Middle frontal gyrus (tissue), 1 donor: ENCODE data around the gene ST6GALNAC5.
A peak's percentile ranks its signal among the peaks of the same experiment; 100 is the strongest.
"Not testable (repeated sequence)": the region's sequence is repeated elsewhere in the genome, so short reads cannot be mapped to it uniquely, and the experiment has no call there.

Experiments
- DNase-seq: peaks from one replicate; pipeline ENCODE4 v3.0.0-alpha.2; 2015; ENCODE audit warnings: low spot score; ENCODE audit errors: extremely low spot score

The ST6GALNAC5 gene

DNA sequence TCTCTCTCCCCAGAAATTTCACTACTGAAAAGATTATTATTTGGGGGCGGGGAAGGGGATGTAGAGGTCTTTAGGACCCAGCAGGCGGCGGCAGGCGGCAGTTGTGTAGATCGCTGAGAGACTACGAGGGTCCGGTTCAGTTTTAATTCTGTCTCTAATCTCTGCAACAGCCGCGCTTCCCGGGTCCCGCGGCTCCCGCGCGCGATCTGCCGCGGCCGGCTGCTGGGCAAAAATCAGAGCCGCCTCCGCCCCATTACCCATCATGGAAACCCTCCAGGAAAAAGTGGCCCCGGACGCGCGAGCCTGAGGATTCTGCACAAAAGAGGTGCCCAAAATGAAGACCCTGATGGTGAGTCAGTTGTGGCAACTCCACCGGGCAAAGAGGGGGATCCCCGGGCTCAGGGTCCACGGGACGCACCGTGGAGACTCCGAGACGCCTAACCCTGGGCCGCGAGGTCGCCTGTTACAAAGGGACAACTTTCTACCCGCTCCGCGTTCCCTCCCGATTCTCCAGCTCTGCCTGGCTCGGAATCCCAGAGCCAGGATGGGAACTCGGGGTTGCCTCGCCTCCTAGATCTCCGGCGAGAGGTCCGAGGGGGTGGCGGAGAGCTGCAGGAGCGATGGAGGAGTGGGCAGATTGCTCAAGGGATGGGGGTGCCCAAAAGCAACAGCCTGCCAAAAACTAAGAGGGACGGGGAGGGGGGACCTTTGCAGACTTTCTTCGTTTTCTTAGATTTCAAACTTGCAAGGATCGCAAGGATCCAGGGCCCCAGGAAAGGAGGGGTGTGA lies at the start of gene ST6GALNAC5:
Gene ST6GALNAC5 (plus strand): TSS at position 139 of the 789 bp plus-strand sequence.
- peak; percentile 27 for DNase-seq

DNA sequence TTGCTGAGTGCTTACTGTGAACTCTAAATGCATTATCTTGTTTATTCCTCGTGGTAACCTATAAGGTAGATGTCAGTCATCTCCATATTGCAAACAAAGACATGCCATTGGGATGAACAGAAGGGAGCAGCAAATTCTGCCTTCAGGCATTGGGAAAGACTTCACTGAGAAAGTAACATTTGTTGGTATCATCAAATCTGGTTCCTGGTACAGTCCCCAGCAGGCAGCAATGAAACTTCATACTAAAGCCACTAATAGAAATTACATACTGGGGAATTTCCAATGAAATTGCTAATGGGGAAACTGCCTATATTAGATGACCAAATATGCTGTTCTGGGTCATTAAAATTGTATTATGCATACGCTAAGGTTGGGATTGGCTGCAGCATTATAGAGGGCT lies 47.3 kb upstream of the ST6GALNAC5 start:
- no peak for DNase-seq

DNA sequence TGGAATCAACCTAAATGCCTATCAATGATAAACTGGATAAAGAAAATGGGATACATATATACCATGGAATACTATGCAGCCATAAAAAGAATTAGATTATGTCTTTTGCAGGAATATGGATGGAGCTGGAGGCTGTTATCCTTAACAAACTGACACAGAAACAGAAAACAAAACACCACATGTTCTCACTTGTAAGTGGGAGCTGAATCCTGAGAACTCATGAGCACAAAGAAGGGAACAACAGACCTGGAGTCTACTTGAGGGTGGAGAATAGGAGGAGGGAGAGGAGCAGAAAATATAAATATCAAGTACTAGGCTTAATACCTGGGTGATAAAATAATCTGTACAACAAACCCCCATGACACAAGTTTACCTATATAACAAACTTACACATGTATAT lies 44.3 kb upstream of the ST6GALNAC5 start:
- not testable (repeated sequence) for DNase-seq

DNA sequence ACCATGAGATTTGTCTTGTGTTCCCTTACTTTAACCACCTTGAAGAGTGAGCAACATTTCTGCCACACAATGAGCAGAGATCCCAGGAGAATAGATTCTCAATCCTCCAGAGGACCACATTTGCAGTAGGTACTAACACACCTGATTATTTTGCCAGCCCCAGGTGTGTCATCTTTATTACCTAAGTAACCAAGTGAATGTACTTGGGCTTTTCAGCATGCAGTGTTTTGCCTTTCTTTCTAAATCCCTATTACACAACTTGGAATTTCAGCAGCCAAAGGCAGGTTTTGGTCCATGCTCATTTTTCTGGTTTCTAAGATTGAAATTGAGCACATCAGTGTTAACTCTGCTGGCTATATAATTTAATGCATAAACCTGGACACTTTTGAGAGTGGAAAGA lies 43.2 kb upstream of the ST6GALNAC5 start:
- no peak for DNase-seq

DNA sequence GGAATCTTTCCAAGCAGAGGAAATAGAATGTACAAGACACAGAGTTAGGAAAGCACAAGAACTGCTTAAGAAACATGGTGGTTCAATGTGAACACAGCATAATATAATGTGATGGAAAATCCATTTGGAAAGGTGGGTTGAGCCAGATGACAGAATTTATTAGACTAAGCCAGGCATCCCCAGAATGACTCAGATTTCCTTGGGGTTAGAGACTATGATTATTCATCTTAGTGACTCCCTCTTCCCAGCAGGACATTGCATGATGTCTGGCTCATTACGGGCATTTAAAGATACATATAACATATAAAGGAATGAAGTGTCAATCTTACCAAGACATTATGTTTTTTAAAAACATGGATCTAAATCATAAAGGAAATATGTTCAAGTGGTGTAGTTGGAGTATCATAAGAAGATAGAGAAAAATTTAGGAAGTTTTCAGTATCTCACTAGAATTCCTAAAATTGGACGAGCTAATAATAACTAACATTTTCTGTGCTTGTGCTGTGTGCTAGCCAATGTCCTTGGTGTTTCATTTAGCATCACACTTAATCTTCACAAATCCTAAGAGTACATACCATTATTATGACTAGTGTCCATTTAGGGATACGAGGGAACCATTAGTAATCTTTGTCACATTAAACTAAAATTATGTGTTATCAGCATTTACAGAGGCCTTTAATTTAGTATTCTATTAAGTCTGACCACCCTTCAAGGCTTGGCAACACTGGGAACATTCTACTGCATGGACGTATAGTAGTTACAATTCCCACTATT lies 41.0 kb upstream of the ST6GALNAC5 start:
- no peak for DNase-seq

DNA sequence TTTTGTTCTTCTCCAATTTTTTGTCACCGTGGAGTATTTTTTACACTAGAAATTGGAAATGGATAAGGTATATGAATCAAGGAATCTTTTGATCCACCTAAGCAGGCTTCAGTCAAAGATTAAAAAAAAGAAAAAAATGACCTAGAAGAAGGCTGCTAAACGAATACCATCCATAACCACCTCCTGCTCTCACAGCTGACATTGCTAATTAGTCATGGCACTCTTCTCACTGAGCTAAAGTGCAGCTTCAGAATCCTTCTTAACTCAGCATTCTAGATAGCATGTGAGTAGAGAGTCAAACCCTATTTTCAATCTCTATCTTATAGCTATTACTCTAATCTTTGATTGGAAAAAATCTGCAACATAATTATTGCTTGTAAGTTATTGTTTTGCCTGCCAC lies 40.2 kb upstream of the ST6GALNAC5 start:
- DNase-seq, result no peak

DNA sequence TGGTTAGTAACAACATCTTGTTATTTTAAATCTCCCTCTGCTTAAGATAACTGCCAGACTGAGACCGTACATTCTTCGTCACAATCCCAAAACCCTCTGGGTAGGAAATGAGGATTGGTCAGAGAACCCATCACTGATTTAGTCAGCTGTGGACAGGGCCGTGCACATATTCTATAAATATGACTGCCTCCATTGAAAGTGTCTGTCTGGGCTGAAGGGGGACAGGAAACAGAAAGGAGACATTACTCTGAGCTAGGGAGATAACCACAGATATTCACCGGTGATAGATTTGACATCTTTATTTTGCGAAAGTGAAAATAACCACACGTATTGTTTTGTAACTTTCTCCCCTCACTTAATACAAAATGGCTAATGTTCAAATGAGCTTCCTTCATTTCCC lies 36.9 kb upstream of the ST6GALNAC5 start:
- no peak for DNase-seq

DNA sequence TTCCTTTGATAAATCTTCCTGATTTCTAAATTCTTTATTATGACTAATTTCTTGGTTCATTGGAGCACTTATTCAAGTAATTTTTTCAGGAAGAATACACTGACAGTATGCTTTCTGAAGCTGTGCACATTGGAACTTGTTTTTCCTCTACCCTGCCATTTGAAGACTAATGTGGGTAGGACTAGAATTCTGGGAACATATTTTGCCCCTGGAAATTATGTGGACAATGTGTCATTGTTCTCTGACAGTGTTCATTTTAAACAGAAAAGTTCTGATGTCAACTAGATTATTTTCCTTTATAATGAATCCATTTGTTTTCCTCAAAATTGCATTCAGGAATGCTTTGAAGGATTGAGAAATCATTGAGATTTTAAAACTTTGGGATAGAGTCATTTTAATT lies 34.8 kb upstream of the ST6GALNAC5 start:
- DNase-seq, result no peak

DNA sequence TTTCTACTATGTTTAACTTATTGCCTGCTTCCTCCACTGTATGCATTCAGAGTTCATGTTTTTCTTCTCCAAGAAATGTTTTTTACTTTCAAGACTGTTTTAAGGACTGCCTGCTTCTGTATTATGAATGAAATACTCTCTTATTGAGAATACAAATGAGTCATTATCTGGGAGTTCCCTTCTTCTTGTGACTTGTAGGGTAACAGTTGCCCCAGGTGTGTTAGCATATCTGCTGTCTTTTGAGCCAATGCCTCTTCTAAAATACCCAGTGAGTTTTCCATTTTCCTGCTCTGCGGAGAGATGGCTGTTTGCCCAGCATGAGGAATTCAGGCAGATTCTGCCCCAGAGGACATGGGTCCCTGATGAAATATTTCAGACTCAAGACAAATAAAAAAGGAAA lies 34.1 kb upstream of the ST6GALNAC5 start:
- DNase-seq, result no peak

DNA sequence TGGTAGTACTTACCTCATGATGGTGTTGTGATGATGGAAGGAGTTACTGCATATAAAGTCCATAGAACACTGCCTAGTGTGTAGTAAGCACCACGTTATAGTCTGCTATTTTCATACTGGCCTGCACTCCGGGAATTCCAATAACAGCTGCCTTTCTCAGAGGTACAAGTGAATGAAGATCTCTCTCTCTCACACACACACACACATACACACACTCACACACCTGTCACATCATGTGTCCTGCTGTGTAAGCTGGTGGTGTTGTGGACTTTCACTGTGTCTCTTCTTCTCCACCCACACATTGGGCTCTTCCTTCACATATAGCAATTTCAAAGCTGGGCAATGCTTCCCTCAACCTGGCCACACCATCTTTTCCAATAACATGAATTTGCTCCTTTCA lies 33.4 kb upstream of the ST6GALNAC5 start:
- no peak for DNase-seq

DNA sequence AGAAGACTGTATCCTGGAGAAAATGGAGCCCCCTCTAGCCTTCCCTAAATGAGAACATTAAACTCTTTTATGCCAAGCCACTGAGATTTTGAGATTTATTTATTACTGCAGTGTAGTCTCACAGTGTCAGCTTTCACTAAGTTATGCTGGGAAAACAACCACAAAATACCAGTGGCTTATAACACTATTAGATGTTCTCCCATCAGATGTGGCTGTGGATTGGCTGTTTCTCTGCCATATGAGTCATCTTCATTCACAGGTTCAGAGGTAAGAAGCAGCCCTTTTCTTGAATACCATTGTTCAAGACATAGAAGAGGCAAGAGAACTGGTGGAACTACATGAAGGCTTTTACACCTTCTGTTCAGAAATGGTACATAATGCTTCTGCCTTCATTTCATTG lies 32.1 kb upstream of the ST6GALNAC5 start:
- DNase-seq, result no peak

DNA sequence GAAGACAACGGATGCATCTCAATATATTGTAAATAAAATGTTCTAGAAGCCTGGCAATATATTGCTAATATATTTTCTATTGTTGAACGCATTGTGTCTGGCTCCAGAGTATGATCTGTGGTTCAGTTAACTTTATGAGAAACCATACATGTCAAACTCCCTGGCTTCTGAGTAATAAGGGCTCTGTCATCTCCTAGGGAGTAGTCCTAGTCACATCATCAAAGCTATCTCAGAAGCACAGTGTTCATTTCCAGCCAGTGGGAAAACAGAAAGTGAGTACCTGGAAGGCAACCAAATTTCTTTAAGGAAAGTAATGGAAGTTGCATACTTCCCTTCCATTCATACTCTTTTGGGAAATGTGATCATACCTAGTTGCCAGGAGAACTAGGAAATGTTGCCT lies 27.0 kb upstream of the ST6GALNAC5 start:
- no peak for DNase-seq

DNA sequence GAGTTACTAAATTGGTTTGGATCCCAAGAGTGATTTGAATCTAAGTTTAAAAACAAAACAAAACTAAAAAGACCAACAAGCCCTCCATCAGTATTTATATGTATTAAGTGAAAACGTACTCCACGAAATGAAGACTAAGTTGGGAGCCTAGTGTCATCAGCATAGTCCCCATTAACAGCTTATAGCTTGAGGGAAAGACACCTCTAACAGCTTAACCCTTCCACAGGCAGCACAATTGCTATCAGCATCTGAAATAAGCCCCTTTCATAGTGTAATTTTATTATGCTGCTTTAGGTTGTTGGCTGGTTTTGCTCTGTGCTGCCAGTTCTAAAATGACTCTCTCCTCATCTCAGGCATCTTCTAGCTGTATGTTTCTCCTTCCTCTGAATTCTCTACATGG lies 25.8 kb upstream of the ST6GALNAC5 start:
- no peak for DNase-seq

DNA sequence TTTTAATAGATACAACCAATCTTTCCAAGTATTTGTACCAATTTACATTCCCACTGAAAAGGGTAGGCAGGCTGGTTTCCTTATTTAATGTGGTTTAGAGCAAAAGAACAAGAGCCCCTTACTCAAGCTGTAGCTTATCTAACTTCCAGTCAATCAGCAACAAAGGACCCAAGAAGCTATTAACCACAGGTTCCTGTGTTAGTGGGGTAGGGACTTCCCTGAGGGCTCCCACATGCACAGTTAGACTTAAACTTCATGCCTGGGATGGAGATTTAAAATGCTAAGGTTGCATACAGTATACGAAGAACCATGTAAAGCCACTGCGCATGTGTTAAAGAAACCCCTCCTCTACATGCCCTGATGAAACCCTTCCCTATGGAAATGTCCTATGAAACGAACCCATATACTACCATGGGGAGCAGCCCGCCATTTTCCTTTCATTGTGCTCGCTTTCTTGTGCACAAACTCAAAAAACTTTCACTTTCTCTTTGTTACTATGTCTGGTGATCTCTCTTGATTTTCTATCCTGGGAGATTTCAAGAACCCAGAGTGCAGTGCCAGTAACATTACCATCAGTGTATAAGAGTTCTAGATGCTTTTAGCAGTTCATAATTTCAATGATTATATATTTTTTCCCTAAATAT lies 23.3 kb upstream of the ST6GALNAC5 start:
- no peak for DNase-seq

DNA sequence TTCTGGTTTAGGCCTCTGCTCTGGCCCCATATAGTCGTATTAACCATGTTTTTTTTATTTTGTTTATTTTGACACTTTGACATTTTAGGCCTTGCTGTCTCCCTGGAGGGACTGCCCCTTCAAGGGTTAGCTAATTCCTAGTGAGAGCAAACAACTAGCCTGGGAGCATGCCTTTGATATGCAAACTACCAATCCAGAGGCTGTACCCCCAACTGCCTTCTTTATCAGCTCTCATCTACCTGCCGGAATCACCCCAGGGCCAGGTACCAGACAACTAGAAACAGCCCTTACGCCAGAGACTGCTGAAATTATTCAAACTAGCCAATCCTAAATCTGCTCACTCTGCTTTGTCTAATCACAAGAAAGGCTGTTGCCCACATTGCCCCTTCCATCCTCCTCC lies 13.0 kb upstream of the ST6GALNAC5 start:
- no peak for DNase-seq

DNA sequence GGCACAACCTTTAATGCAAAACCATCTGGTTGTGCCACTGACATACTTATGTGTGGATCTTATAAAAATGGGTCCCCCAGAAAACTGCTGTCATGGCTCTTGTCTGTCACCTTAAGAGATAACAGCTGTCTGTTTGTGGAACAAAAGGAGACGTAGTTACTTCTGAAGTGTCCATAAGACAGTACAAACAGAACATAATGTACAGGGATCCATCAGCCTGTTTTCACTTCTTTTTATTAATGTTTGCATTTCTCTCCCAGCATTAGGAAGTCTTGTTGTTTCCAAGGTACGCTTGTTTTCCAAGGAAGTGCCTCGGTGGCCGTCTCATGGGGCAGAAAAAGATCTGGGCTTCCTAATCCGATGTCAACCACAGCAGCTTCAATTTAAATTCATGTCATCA lies 11.2 kb upstream of the ST6GALNAC5 start:
- no peak for DNase-seq

DNA sequence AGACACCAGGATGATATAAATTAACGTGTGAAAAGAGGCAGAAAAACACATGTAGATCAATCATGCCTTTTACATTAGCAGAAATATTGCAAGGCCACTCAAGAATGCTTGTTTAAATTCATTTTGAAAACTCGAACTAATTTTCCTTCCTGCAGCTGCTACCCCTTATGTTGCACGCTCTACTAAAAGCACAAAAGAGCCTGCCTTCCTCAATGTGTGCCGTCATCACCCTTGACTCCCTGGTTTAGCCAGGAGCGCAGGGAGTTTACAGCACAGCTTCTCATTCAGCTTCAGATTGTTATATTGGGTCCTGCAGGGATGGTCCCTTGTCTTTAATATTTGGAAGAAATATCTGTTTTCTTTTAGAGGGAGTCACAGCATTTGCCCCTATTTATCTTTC lies 10.1 kb upstream of the ST6GALNAC5 start:
- DNase-seq, result no peak

DNA sequence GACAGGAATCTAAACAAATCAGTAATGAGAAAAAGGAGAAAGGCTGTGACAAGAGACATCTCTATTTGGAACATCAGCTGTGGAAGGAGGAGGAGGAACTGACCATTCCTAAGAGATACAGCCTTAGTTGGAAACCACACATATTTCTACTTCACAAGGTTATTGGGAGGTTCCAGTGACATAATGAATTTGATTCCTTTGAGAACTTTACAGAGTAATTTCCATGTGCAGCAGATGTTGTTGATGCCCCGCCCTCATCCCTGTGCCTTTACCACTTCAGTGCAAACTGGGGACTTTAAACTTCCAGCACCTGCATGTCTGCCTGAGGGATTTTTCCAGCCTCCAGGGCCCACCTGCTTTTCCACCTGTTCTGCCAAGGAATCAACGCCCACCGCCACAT lies 9.3 kb upstream of the ST6GALNAC5 start:
- no peak for DNase-seq

DNA sequence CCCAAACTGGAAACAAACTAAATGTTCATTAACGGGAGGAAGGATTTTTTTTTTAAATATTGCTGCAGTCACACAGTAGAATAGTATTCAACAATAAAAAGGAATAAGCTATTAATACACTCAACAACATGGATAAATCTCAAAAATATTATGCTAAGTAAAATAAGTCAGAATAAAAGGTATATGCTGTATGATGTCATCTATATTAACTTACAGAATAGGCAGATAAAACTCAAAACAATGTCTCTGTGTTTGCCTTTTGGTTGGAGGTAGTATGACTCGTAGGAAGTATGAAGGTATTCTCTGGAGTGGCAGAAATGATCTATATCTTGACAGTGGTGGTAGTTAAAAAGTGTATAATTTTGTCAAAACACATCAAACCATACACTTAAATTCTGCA lies 6.1 kb upstream of the ST6GALNAC5 start:
- DNase-seq, result no peak

DNA sequence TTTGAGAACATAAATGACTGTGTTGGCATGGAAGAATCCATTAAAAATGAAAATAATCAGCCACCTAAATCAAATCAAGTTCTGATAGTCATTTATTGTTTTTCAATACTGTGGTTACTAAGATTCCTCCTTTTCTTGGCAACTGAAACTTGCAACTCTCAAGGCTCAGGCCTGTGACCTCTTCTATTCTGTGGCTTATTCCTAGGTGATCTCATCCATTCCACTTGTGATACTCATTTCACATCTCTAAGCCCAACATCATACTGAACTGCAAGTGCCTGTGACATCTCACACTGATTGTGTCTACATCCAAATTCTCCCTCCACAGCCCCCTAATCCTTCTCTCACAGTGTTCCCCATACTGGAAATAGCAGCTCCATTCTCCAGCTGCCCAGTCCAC lies 4.8 kb upstream of the ST6GALNAC5 start:
- DNase-seq, result no peak

DNA sequence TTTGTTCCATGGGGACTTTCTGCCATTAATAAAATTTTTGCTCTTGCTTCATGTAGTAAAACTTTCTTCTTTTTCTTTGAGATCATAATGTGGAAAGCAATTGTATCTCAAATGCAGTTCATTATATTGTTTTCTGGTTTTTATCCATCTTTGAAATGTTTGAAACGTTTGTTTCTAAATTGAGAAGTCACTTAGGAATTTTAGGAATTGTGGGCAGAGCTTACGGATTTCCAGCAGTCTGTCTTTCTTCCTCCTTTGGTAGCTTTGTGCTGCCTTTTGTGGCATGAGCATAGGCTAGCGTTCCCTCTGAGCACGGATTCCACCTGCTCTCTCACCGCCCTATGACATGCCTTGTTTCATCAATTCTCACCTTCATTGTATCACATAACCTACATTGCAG lies 2.9 kb upstream of the ST6GALNAC5 start:
- no peak for DNase-seq

DNA sequence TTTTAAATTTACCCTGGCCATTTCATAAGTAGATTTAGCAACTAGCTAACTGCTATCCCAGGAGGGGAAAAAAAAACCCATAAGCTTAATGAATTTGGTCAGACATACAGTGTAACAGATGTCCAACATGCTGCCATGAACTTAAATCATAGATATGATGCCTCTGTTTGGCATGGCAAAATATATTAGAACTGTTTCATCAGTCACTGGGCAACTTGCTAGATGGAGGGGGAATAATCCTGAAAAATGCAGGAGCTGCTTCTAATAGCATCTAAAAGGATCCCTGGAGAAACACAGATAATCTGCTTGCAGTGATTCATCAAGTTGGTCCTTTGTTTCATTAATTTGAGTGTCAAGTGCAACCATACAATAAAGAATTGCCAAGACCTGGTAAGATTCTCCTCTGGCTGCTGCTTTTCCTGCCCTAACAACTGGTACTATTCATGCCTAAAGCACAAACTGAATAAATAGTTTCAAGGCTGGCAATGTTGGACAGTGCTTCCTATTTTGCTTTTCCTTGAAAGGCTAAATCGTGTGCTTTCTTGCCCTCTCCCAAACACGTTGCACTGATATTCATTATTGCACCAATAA lies 1.5 kb upstream of the ST6GALNAC5 start:
- no peak for DNase-seq
